LNCaP clone FGC (cell line): ENCODE measurements around the gene SESN1.

ENCODE experiments used
- DNase-seq: peaks from one replicate; pipeline ENCODE4 v3.0.0-alpha.2; 2011; ENCODE audit warnings: low read depth
- H3K4me3 ChIP-seq: 2 replicates; pipeline ENCODE4 v1.5.1; 2011; ENCODE audit warnings: mild to moderate bottlenecking, low read depth, low read length, control low read depth
- CTCF ChIP-seq: IDR thresholded peaks from 2 replicates; pipeline ENCODE4 v1.5.1; 2012; ENCODE audit warnings: mild to moderate bottlenecking; ENCODE audit not compliant: control insufficient read depth, insufficient read depth; ENCODE audit errors: extremely low read depth

The SESN1 gene

GRCh38 chr6:108996208-108996607, 98.4 kb downstream of the SESN1 start:
- no peak overlapping the region for H3K4me3 ChIP-seq
- no peak for DNase-seq
- no peak for TF ChIP-seq CTCF

DNA sequence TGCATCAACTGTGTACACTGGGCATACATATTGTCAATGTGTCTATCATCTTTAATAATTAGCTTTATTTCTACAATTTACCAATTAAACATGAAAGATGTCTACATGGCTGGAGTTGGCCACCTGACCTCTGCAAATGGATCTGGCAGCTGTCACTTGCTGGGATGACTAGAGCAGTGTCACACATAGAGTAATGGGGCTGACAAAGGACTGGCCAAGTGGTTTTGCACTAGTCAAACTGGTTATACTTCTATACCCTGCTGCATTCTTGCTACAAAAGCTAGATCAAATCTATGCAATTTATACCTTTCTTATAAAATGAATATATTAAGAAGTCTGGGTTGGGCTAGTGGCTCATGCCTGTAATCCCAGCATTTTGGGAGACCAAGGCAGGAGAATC, 99.3 kb downstream of the SESN1 start:
- DNase-seq = no peak
- no peak overlapping the region for H3K4me3 ChIP-seq
- no peak for TF ChIP-seq CTCF

GRCh38 chr6:108993876-108994275, 100.8 kb downstream of the SESN1 start:
- no peak for DNase-seq
- TF ChIP-seq CTCF = no peak
- no peak overlapping the region for H3K4me3 ChIP-seq

DNA sequence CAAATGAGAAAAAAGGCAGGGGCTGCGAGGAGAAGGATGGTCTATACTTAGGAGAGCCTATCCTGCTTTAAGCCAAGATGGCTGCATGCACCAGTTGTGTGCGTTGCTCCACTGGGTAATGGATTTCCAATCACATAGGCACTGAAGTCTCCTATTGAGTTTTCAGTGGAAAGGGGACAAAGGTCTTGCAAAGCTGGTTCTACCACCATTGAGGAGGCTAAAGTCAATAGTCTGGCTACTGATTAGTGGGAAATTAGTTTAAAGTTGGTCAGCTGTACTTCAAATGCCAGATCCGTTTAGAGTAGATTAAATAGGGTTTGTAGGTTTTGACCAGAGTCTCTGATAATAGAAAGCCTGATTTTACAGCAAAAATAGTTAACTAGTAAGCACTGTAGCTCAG, 104.9 kb downstream of the SESN1 start:
- TF ChIP-seq CTCF = no peak
- H3K4me3 ChIP-seq = no peak overlapping the region
- DNase-seq = no peak

GRCh38 chr6:108988765-108989164, 105.9 kb downstream of the SESN1 start:
- H3K4me3 ChIP-seq = no peak overlapping the region
- no peak for TF ChIP-seq CTCF
- no peak for DNase-seq

DNA sequence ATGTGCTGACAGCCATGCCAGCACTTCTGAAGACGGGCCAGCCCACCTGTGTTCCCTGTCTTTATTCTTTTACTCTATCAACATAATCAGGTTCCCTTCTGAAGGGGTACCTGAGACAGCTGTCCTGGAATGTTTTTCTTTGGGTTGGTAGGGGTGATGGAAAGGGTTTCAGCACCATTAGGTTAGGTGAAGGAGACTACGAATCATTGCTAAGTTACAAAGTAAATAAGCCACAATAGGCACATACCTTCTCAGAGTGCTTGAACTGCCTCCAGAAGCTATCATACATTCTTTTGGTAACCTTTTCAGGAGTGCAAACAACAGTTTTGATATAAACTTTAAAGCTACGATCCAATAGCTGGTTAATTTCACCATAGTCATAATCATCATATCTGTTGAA, 106.3 kb downstream of the SESN1 start:
- no peak for DNase-seq
- TF ChIP-seq CTCF = no peak
- H3K4me3 ChIP-seq = no peak overlapping the region

DNA sequence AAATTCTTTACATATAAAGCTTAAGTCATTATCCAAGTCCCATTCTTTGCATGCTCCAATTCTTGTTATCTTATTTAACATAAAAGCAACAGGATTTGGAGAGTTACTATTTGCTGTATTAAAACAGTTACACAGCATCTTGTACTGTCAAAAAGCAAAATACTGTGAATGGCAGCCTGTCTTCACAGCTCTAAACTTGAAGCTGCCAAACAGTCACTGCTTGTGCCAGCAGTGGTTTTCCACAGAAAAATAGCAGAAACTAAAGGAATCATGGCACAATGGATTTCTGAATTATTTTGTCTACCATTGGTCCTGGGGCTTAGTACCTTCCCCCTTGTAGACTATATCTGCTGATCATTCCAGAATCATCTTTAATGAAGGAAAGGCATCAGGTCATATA, 107.5 kb downstream of the SESN1 start:
- DNase-seq = no peak
- TF ChIP-seq CTCF = no peak
- no peak overlapping the region for H3K4me3 ChIP-seq
